IMR-90 (cell line): ENCODE measurements around the gene MTMR11. TPM values are rescaled to one million over a fixed set of nuclear protein-coding genes. Genes with fewer than 3 reads are reported as not detected.

Experiments used
- ATAC-seq: fragments of 200-7000 bp; cut with Tn5 transposase; 2 replicates; pipeline ENCODE4 v1.9.1; 2020; ENCODE audit warnings: low read depth, mild to moderate bottlenecking, moderate library complexity
- BruUV-seq: library from RNA; stranded (reverse); fragments of 400-500 nt; replicated peaks from 2 replicates; lab custom pipeline; 2021; lab: Mats Ljungman, UMichigan
- CTCF ChIA-PET: fragments of 300-600 bp; formaldehyde crosslinking; extraction: SDS; loops from one replicate; lab custom pipeline; 2021; ENCODE audit warnings: antibody characterized with exemption; lab: Yijun Ruan, JAX
- POLR2A ChIA-PET: fragments of 300-600 bp; sonication (Branson Sonifier 250); formaldehyde crosslinking; loops from one replicate; lab custom pipeline; 2022; ENCODE audit warnings: antibody characterized with exemption; ENCODE audit not compliant: unreplicated experiment; lab: Charles Lee
- DNase-seq: peaks from one replicate; pipeline ENCODE4 v3.0.0; 2013
- H2AFZ ChIP-seq: replicated peaks from 2 replicates; pipeline ENCODE3; 2013; ENCODE audit warnings: low read length, mild to moderate bottlenecking; ENCODE audit not compliant: poor library complexity
- H2AK5ac ChIP-seq: 2 replicates; pipeline ENCODE4 v1.6.1; 2013; ENCODE audit warnings: low read depth, low read length, inconsistent platforms
- H2AK9ac ChIP-seq: replicated peaks from 2 replicates; pipeline ENCODE3; 2013; ENCODE audit warnings: mild to moderate bottlenecking, low read depth, low read length, moderate library complexity; ENCODE audit not compliant: poor library complexity
- H2BK120ac ChIP-seq: 2 replicates; pipeline ENCODE4 v1.6.1; 2013; ENCODE audit warnings: low read depth, low read length, inconsistent platforms
- H2BK15ac ChIP-seq: 3 replicates; pipeline ENCODE4 v1.6.1; 2013; ENCODE audit warnings: low read depth, low read length, inconsistent platforms
- H2BK20ac ChIP-seq: 2 replicates; pipeline ENCODE4 v1.6.1; 2013; ENCODE audit warnings: low read depth, mild to moderate bottlenecking, inconsistent platforms, low read length, moderate library complexity
- H2BK5ac ChIP-seq: 2 replicates; pipeline ENCODE4 v1.6.1; 2013; ENCODE audit warnings: mild to moderate bottlenecking, low read depth, low read length, inconsistent platforms; ENCODE audit not compliant: poor library complexity, severe bottlenecking
- H3K14ac ChIP-seq: replicated peaks from 2 replicates; pipeline ENCODE4 v1.6.1; 2013; ENCODE audit warnings: low read depth, low read length, inconsistent platforms
- H3K18ac ChIP-seq: 2 replicates; pipeline ENCODE4 v1.6.1; 2013; ENCODE audit warnings: low read depth, low read length, control low read depth
- H3K23ac ChIP-seq: 2 replicates; pipeline ENCODE4 v1.6.1; 2013; ENCODE audit warnings: low read depth, low read length, inconsistent platforms
- H3K27ac ChIP-seq: 2 replicates; pipeline ENCODE4 v1.5.1; 2013; ENCODE audit warnings: mild to moderate bottlenecking, control low read depth, low read length; ENCODE audit not compliant: insufficient read depth
- H3K27me3 ChIP-seq: 2 replicates; pipeline ENCODE4 v1.6.1; 2013; ENCODE audit warnings: low read length; ENCODE audit not compliant: control insufficient read depth, insufficient read depth
- H3K36me3 ChIP-seq: 2 replicates; pipeline ENCODE4 v1.6.1; 2013; ENCODE audit warnings: low read length, mixed read lengths; ENCODE audit not compliant: control insufficient read depth, insufficient read depth
- H3K4ac ChIP-seq: 2 replicates; pipeline ENCODE4 v1.6.1; 2013; ENCODE audit warnings: low read depth, low read length, inconsistent platforms
- H3K4me1 ChIP-seq: 2 replicates; pipeline ENCODE4 v1.6.1; 2013; ENCODE audit warnings: low read length, mixed read lengths; ENCODE audit not compliant: control insufficient read depth, insufficient read depth
- H3K4me2 ChIP-seq: 2 replicates; pipeline ENCODE4 v1.6.1; 2013; ENCODE audit warnings: low read depth, mild to moderate bottlenecking, control low read depth, low read length, moderate library complexity
- H3K4me3 ChIP-seq: 2 replicates; pipeline ENCODE4 v1.5.1; 2013; ENCODE audit warnings: low read depth, mild to moderate bottlenecking, control low read depth, low read length, moderate library complexity; ENCODE audit not compliant: insufficient read depth
- H3K56ac ChIP-seq: 2 replicates; pipeline ENCODE4 v1.6.1; 2013; ENCODE audit warnings: low read length, inconsistent platforms; ENCODE audit not compliant: insufficient read depth; ENCODE audit errors: extremely low read depth
- H3K79me1 ChIP-seq, 2 experiments: 2 replicates each; pipeline ENCODE4 v1.6.1; 2013; ENCODE audit warnings: low read length in 2 of 2, inconsistent platforms in 1 of 2, low read depth in 1 of 2
- H3K9ac ChIP-seq: 2 replicates; pipeline ENCODE4 v1.6.1; 2013; ENCODE audit warnings: low read depth, low read length, control low read depth
- H3K9me1 ChIP-seq: 2 replicates; pipeline ENCODE4 v1.6.1; 2013; ENCODE audit warnings: low read length, inconsistent platforms; ENCODE audit not compliant: insufficient read depth
- H3K9me3 ChIP-seq: 2 replicates; pipeline ENCODE4 v1.6.1; 2013; ENCODE audit warnings: low read length; ENCODE audit not compliant: control insufficient read depth, insufficient read depth
- H4K20me1 ChIP-seq: 2 replicates; pipeline ENCODE4 v1.6.1; 2013; ENCODE audit warnings: low read length, inconsistent platforms; ENCODE audit not compliant: insufficient read depth
- H4K5ac ChIP-seq: 2 replicates; pipeline ENCODE4 v1.6.1; 2013; ENCODE audit warnings: mild to moderate bottlenecking, low read depth, low read length, control low read depth
- H4K8ac ChIP-seq, 2 experiments: 2 replicates each; pipeline ENCODE4 v1.6.1; 2013; ENCODE audit warnings: low read depth in 2 of 2, low read length in 2 of 2, control low read depth in 1 of 2, inconsistent platforms in 1 of 2
- H4K91ac ChIP-seq: 2 replicates; pipeline ENCODE4 v1.6.1; 2013; ENCODE audit warnings: low read depth, low read length, inconsistent platforms; ENCODE audit not compliant: insufficient read depth
- MAFK ChIP-seq: IDR thresholded peaks from 2 replicates; pipeline ENCODE4 v1.6.1; 2012; ENCODE audit warnings: low read depth, low read length, improper control_type of control experiment
- MXI1 ChIP-seq: IDR thresholded peaks from 2 replicates; pipeline ENCODE4 v1.6.1; 2012; ENCODE audit warnings: low read depth, mild to moderate bottlenecking, low read length, moderate library complexity, borderline replicate concordance
- NFE2L2 ChIP-seq: fragments of 150-350 bp; IDR thresholded peaks from 2 replicates; pipeline ENCODE4 v1.6.1; 2016; ENCODE audit warnings: low read depth, mild to moderate bottlenecking, low read length
- RCOR1 ChIP-seq: IDR thresholded peaks from 2 replicates; pipeline ENCODE4 v1.6.1; 2012; ENCODE audit warnings: mild to moderate bottlenecking, low read length, improper control_type of control experiment; ENCODE audit not compliant: insufficient replicate concordance
- RFX5 ChIP-seq: IDR thresholded peaks from 2 replicates; pipeline ENCODE4 v1.8.0; 2012; ENCODE audit warnings: low read depth, mild to moderate bottlenecking, low read length, moderate library complexity
- WGBS, 2 experiments: methylation state at CpG; one replicate each; pipeline versions ENCODE4 v1.1.5 to v1.1.7; 2013; ENCODE audit warnings: missing lambda C conversion rate in 2 of 2; ENCODE audit not compliant: insufficient read length in 1 of 2; ENCODE audit errors: extremely low coverage in 2 of 2; 5-methylcytosine and 5-hydroxymethylcytosine counted together
- dilution Hi-C: fragments of 300-500 bp; cut with HindIII; formaldehyde crosslinking; loops from one replicate; pipeline ENCODE4 v1.14.3; 2018; ENCODE audit warnings: low sequenced_read_pairs; ENCODE audit not compliant: unreplicated experiment
- in situ Hi-C: fragments of 300-500 bp; cut with MboI; formaldehyde crosslinking; loops from 3 replicates; pipeline ENCODE4 v1.14.3; 2019; ENCODE audit warnings: low sequenced_read_pairs, inconsistent platforms, mixed read lengths
- intact Hi-C: fragments of 100-400 bp; cut with micrococcal nuclease; formaldehyde crosslinking; loops from 2 replicates; pipeline ENCODE4 v1.10.0; 2022
- polyA plus RNA-seq, 3 experiments: library from polyadenylated mRNA; depleted of rRNA; stranded (reverse); fragments of >200 nt; gene quantifications; 2 replicates each; pipeline ENCODE4 v1.2.3, GENCODE V29; 2012; ENCODE audit warnings: low replicate concordance in 1 of 3
- total RNA-seq: library from RNA; depleted of rRNA; stranded (reverse); fragments of >200 nt; gene quantifications from 2 replicates; pipeline ENCODE4 v1.2.3, GENCODE V29; 2012

Gene MTMR11
- total and polyA plus RNA-seq, 2 of the 4 experiments (the other 2 are of a cell fraction): 2.0 to 14.6 TPM

DNA sequence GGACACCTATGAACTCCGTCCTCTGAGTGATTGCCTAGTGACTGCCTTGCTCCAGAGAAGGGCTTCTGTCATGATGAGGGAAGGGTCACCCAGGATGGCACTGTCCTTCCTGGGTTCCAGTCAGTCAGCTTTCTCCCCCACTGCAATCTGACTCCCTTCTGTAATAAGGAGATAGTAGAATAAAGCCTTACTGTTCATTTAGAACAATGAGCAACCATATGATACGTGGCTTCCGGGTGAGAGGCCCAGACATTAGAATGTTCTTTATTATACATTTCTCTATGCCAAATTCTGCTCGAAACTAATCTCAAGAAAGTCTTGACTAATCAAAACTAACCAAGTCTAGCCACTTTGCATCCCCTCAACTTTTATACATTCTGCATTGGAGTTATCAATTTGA lies 8.5 kb upstream of the MTMR11 start:
- no peak overlapping the region for H2BK20ac ChIP-seq
- no peak overlapping the region for H2AK9ac ChIP-seq
- H3K23ac ChIP-seq: no peak overlapping the region
- peaks cover 3 to 9% of the 10 kb centered on the region in 2 experiments for H3K79me1 ChIP-seq
- H4K91ac ChIP-seq: no peak overlapping the region
- TF ChIP-seq RCOR1 (no peak), MAFK (no peak), NFE2L2 (no peak), RFX5 (no peak), MXI1 (no peak)
- no peaks in the 10 kb centered on the region for H3K9me3 ChIP-seq
- H3K36me3 ChIP-seq: peaks cover 50% of the 10 kb centered on the region
- dilution Hi-C loops (no loop called here), in situ Hi-C loops (no loop called here), intact Hi-C loops (loop anchor here (10.0 kb wide), 1 partner anchor 840 kb away; no protein-coding TSS in a partner anchor)
- no peak overlapping the region for H3K27ac ChIP-seq
- H4K20me1 ChIP-seq: no peaks in the 10 kb centered on the region
- H2BK15ac ChIP-seq: no peak overlapping the region
- peaks cover 3% of the 10 kb centered on the region for H3K9me1 ChIP-seq
- no peak overlapping the region for H4K8ac ChIP-seq
- no peak overlapping the region for H3K56ac ChIP-seq
- no TSS peak for BruUV-seq
- no peak for ATAC-seq
- no peak overlapping the region for H2BK120ac ChIP-seq
- WGBS, 2 experiments: no CpG with 5 or more reads among the region's 4 CpGs
- no peaks in the 10 kb centered on the region for H3K27me3 ChIP-seq
- ChIA-PET CTCF (no interaction called here), POLR2A (no interaction called here)
- H3K4me2 ChIP-seq: no peak overlapping the region
- DNase-seq: no peak
- no peak overlapping the region for H3K14ac ChIP-seq
- H3K4me3 ChIP-seq: no peak overlapping the region
- no peak overlapping the region for H4K5ac ChIP-seq
- no peak overlapping the region for H3K9ac ChIP-seq
- H3K4me1 ChIP-seq: no peaks in the 10 kb centered on the region
- no peak overlapping the region for H2BK5ac ChIP-seq
- no peak overlapping the region for H3K4ac ChIP-seq
- H3K18ac ChIP-seq: no peak overlapping the region
- no peak overlapping the region for H2AK5ac ChIP-seq
- no peak overlapping the region for H2AFZ ChIP-seq
